Endothelial cell of umbilical vein (primary cell): ENCODE data around the gene BRI3BP.

ENCODE experiments used
- EZH2 ChIP-seq: IDR thresholded peaks from 2 replicates; pipeline ENCODE4 v1.6.1; 2012; ENCODE audit warnings: borderline replicate concordance, low read depth, mild to moderate bottlenecking, moderate library complexity, low read length, inconsistent platforms; ENCODE audit not compliant: severe bottlenecking
- FOS ChIP-seq: IDR thresholded peaks from 2 replicates; pipeline ENCODE4 v1.6.1; 2011; ENCODE audit warnings: mild to moderate bottlenecking, low read length, moderate library complexity, borderline replicate concordance; ENCODE audit not compliant: insufficient read depth
- JUN ChIP-seq: IDR thresholded peaks from 2 replicates; pipeline ENCODE4 v1.6.1; 2011; ENCODE audit warnings: borderline replicate concordance, low read depth; ENCODE audit not compliant: insufficient read length, insufficient read depth
- POLR2A ChIP-seq: IDR thresholded peaks from 2 replicates; pipeline ENCODE4 v1.6.1; 2012; ENCODE audit warnings: low read depth, mild to moderate bottlenecking, control low read depth, low read length
- POLR2AphosphoS5 ChIP-seq: IDR thresholded peaks from 2 replicates; pipeline ENCODE4 v1.6.1; 2012; ENCODE audit warnings: low read depth, mild to moderate bottlenecking, control low read depth, low read length, moderate library complexity; ENCODE audit not compliant: insufficient read depth
- TF ChIP-seq, protein P1 (sequence below), 2 donors: IDR thresholded peaks; 1 replicate in 1 of 2; 2 replicates in 1 of 2; pipeline ENCODE4 v1.5.1; 2011; ENCODE audit warnings: low read length in 2 of 2, mild to moderate bottlenecking in 2 of 2, moderate library complexity in 2 of 2, control low read depth in 1 of 2, inconsistent platforms in 1 of 2, low read depth in 1 of 2; ENCODE audit not compliant: insufficient read depth in 1 of 2; ENCODE audit errors: extremely low read depth in 1 of 2
- TF ChIP-seq, protein P2 (sequence below): IDR thresholded peaks from 2 replicates; pipeline ENCODE4 v1.6.1; 2011; ENCODE audit not compliant: insufficient read depth, insufficient read length

DNA sequence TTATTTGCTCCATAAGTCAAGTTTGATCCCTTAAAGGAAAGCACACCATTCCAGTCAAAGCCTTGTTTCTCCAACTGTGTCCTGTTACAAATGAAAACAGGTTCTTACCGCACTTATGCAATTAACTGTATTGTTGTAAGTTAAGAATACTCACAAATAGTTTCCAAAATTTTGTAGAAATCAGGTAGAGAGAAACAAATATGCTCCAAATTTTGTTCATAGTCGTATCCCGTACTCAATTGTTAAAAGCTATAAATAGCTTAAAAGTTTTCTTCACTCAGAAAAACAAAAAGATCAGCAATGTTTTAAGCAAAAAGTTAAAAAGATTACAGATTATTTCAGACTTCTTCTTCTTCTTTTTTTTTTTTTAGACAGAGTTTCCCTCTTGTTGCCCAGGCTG, 67.8 kb downstream of the BRI3BP start:
- TF ChIP-seq, protein P1, sequence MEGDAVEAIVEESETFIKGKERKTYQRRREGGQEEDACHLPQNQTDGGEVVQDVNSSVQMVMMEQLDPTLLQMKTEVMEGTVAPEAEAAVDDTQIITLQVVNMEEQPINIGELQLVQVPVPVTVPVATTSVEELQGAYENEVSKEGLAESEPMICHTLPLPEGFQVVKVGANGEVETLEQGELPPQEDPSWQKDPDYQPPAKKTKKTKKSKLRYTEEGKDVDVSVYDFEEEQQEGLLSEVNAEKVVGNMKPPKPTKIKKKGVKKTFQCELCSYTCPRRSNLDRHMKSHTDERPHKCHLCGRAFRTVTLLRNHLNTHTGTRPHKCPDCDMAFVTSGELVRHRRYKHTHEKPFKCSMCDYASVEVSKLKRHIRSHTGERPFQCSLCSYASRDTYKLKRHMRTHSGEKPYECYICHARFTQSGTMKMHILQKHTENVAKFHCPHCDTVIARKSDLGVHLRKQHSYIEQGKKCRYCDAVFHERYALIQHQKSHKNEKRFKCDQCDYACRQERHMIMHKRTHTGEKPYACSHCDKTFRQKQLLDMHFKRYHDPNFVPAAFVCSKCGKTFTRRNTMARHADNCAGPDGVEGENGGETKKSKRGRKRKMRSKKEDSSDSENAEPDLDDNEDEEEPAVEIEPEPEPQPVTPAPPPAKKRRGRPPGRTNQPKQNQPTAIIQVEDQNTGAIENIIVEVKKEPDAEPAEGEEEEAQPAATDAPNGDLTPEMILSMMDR (IDR thresholded peaks at IDR 0.05; ENCODE audit: extremely low read depth in 1 of 2, insufficient read depth in 1 of 2, low read depth in 1 of 2, low read length in 2 of 2) = no peak
- no peak for TF ChIP-seq EZH2
- TF ChIP-seq POLR2AphosphoS5 = no peak
- TF ChIP-seq POLR2A = no peak
- TF ChIP-seq FOS = no peak
- no peak for TF ChIP-seq JUN
- TF ChIP-seq, protein P2, sequence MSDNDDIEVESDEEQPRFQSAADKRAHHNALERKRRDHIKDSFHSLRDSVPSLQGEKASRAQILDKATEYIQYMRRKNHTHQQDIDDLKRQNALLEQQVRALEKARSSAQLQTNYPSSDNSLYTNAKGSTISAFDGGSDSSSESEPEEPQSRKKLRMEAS = no peak
